HG03025 (cell line): ENCODE measurements around the gene TPP2.
A peak's percentile ranks its signal among the peaks of the same experiment; 100 is the strongest.

Source experiments
- ATAC-seq: cut with Tn5 transposase; IDR thresholded peaks from one replicate; pipeline ENCODE4 v1.9.1; 2021; ENCODE audit warnings: mild to moderate bottlenecking, moderate library complexity; ENCODE audit not compliant: unreplicated experiment, low FRiP score

The TPP2 gene

DNA sequence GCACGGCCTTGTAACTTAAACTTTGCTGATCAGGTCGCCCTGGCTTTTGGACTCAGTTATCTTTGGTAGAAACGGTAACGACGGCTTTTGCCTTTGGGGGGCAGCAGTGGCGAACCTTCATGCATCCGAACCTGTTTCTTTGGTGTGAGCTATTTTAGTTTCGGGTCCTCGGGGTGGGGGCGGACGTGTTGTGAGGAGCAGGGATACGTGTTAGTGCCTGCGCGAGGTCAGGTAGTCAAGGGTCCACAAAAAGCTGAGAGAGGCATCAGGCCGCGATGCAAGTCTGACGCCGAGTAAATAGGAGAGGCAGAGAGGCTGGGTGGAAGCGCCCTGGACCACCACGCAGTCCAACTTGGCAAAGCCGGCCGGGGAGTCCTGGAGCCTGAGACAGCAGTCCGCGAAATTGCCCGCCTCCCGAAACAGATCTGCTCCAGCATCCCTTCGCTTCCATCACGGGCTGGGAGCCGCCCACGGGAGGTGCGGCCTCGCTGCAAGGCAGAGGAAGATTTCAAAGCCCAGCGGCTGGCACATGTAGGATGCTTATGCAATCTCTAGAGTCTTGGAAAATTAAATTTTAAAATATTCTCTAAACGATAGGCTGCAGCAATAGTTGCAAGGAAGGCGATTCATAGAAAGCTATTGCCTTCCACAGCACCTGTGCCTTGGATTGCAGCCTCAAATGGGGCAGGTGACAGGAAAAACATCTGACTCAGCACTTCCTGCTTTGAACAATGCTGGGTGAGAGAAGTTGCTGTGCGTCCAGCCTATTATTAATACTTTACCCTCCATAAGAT, 4.6 kb upstream of the TPP2 start:
- peak; percentile 35 for ATAC-seq

DNA sequence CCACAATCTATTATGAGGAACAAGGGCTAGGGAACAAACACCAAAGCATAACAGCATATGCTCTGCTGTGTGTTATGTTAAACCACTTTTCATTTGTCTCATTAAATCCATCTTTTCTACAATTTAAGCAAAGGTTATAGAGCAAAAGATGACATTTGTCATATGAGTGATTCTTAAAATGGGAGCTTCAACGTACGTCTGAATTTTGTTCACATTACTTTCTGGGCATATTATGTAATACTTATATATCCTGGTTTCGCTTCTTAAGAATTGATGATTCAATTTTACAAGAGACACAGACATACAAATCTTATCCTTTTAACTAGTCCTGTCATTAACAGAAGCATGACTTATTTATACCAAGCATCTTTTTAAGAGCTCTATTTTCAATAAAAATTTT, 3.3 kb upstream of the TPP2 start:
- no peak for ATAC-seq

DNA sequence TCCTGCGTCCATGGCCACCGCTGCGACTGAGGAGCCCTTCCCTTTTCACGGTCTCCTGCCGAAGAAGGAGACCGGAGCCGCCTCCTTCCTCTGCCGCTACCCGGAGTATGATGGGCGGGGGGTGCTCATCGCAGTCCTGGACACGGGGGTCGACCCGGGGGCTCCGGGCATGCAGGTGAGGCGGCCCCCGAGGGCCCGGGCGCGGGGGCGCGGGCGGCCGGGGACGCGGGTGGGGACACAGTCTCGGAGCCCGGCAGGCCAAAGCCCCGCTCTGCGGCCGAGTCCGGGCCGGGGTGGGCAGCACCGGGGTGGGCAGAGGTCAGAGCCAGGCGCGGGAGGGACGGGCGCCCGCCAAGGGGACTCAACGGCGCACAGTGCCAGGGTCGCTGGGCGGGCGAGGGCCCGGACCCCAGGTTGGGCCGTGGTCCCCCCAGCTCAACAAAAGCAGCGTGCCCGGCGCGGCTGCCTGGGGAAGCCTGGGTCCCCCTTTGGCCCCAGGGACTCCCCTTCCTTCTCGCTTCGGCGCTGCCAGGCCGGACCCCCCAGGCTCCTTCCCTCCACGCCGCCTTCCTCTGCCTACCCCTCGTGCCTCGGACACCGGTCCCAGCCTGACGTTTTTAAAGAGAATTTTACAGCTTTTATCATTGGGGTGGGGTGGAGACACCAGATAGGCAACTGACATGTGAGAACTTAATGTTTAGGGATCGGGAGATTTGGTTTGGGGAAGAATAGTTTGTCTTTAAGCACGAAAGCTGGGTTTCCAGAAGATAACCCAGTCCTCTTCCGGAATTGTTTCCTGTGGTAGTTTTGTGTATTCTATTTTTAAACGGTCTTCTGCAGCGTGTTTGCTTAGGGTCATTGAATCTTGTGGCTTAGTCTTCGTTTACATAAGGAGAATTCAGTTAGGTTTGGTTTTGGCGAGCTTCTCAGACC, 509 bp downstream of the TPP2 start:
- peak; percentile 15 for ATAC-seq

DNA sequence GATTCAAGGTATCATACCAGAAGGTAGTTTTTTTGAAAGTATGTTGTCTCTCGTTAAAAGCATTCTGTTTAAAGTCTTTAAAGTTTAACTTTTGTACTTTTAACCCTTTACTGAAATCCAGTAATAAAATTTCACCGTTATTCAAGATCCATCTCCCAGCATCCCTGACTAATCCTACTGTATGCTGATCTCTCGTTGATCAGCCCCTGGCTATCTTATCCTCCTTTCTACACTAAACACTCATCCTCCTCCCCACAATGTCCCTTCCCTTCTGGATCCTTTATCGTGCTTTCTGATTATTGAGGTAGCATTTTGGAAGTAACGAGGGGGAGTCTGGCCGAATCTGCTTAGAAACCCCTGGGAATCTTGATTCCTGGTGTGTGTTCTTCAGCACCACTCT, 1.3 kb downstream of the TPP2 start:
- no peak for ATAC-seq

DNA sequence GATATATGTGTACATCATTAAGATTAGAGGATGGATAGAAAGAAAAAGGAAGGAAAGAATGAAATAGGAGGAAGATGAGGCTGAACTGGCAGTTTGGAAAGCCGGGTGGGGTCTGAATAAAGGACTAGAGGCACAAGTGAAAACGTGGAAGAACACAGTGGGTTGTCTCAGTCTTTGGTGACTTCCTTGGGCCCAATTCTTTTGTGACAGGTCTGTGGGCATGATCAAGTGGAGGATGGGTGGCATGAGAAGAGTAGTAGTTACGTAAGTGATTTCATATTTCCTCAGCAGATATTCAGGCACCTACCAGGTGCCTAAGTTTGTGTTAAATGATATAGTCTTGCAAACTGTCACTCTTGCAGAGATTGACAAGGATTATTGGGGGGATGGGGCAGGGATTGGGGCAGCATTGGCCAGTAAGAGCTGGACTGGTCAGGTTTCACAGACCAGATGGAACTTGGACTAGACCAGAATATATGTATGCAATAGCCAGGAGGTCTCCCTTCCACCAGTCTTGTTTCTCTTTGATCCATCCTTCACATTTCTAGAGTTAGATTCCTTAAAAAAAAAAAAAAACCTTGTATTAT, 2.7 kb downstream of the TPP2 start:
- ATAC-seq: no peak

DNA sequence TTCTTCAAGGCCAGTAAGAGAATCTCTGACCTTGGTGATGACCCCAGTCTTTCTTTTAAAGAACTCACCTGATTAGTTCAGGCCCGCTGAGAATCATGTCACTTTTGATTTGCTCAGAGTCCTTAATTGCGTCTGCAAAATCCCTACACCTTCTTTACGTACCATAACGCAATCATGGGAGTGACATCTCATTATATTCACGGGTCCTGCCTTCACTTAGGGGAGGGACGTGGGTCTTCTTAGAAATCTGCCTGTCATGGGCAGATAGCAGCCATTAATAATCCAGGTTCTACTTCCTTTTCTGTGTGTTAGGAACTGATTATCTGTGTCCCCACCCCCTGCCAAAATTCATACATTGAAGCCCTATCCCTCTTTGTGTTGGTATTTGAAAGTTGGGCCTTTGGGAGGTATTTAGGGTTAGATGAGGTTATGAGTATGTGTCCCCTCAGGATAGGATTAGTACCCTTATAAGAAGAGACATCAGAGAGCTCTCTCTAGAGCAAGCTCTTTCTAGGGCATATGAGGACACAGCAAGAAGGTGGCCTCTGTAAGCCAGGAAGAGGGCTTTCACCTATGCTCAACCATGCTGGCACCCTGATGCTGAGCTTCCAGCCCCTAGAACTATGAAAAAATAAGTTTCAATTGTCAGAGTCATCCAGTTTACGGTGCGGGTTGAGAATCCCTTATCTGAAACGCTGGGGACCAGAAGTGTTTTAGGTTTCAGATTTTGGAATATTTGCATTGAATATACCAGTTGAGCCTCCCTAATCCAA, 9.9 kb downstream of the TPP2 start:
- ATAC-seq: no peak

DNA sequence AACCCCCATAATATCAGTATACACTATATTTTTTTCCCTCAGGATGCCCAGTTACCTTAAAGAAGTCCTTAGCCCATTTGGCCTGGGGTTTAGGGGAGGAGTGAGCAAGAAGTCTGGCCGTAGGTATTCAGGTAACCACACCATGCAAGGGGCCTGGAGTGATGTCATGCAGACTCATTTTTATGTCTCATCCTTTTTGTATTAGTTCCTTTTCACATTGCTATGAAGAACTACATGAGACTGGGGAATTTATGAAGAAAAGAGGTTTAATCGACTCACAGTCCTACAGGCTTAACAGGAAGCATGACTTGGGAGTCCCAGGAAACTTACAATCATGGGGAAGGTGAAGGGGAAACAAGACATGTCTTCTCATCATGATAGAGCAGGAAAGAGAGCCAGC, 12.2 kb downstream of the TPP2 start:
- ATAC-seq: no peak

DNA sequence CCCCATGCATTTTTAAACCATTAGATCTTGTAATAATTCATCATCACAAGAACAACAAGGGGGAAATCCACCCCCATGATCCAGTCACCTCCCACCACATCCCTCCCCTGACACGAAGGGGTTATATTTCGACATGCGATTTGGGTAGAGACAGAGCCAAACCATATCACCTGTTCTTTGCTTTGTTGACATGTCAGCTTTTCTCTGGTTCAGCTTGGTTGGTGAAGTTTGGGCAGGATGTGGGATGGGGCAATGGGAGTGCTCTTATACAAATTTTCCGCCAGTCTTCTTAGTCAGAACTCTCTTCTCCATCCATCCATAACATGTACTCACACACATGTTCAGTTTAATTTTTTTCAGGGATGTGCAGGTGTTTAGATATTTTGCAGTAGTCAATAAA, 12.9 kb downstream of the TPP2 start:
- no peak for ATAC-seq

DNA sequence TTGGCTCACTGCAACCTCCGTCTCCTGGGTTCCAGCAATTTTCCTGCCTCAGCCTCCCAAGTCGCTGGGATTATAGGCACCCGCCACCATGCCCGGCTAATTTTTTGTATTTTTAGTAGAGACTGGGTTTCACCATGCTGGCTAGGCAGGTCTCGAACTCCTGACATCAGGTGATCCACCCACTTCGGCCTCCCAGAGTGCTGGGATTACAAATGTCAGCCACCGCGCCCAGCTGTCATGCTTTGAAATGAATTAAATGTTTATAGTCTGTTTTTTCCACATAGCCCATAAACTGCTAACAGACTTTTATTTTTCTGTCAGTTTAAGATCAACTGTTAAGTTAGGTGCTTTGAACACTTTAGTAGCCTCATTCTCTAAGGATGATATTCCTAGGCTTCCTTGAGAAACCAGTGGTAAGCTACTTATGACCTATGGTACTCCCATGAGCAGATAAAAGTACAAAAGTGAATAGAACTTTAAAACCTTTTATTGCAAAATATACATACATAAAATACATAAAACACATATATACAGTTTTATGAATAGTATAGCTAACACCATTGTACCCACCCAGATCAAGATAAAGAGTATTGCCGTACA, 13.6 kb downstream of the TPP2 start:
- no peak for ATAC-seq

DNA sequence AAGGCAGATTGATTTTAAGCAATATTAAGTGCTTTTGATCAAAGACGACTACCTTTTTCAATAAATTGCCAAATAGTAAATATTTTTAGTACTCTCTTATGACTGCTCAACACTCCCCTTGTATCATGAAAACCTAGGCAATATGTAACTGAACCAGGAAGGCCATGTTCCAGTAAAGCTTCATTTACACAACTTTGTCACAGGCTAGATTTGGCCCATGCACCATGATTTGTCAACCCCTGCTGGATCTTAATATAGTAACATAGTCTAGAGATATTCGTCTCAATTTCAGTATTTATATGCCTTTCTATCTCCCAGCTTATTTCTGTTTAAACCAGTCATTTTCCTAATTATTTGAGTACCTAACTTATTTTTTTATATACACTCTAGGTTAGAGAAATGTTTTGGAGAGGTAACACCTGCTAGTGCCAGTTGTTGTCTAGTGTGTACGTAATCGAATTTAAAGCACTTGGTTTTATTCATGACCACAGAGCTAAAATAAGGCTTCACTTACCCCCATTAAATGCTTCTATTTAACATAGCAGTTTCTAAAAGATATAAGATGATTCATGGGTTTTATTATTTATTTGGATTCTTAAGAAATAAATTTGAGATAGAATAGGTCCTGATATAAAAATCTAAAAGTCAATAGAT, 21.0 kb downstream of the TPP2 start:
- no peak for ATAC-seq

DNA sequence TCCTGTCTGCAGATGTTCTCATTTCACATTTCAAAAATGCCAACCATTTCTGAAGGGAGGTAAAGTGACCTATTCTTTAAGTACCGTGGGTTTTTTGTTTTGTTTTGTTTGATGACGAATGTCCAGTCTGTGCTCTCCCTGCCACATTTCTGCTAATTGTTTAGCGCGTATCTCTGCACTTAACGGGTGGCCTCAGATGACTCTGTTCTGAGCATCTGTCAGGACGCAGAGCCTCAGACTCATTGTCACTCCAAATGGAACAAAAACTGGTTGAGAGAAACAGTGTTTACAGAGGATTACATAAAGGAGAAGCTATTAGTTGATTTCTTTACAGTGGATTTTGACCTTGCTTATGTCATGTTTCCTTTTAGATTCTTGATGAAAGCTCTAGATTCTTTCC, 23.7 kb downstream of the TPP2 start:
- ATAC-seq: no peak

DNA sequence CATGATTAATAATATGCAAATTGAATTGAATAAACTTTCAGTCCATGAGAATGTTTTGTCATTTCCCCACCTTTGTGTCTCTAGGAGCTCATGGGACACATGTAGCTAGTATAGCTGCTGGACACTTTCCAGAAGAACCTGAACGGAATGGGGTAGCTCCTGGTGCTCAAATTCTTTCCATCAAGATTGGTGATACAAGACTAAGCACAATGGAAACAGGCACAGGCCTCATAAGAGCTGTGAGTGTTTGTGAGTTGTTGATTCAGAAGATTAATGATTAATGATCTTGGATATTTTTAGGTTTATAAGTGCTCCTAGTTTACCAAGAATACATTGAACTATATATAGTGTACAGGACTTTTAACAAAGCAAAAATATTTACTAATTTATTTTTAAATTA, 30.1 kb downstream of the TPP2 start:
- no peak for ATAC-seq

DNA sequence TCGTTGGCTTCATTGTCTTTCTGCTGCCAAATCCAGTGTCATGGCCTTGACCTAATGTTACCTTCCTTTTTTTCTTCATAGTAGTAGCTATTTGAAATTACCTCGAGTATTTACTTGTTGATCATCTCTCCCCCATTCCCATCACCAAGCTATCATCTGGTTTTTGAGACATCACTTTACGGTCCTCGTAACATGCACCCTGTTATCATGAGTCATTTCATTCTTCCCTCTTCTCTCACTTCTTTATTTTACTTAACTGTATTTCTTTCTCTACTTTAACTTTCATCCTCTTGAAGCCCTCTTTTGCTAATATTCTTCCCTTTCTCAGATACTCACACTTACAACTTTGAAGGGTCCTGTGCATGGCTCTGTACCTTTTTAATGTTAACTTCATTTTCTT, 31.8 kb downstream of the TPP2 start:
- no peak for ATAC-seq

DNA sequence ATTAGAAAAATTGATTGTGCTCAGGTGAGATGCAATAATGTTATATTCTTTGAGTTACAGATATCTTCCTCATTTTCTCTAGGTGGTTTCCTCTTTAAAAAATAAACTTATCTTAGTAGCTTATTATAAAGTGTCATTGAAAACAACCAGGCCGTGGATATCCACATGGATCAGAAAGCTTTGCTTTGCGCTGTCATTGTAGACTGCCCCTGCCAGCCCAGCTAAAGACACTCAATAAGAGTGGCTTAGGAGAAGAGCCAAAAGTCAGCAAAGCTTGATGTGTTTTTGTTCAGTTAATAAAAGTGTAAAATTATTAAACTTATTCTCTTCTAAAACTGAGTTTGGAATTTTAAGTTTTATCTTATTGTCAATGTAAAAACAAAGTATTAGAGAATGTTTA, 34.4 kb downstream of the TPP2 start:
- no peak for ATAC-seq

DNA sequence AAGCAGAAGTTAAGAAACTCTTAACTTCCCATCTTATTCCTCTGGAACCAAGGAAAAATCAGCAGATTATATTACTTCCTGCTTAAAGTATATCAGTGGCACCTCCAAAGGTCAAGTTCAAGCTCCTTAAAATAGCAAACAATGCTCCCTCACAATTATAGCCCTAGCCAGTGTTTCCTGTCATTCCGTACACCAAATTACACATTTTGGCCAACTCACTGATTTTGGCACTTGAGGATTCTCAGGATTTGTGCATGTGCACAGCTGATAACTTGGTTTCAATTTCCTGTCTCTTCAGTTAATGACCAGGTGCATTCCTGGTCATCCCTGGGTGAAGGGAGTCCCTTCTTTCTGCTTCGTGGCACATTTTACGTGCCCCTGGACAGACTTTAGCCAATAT, 42.0 kb downstream of the TPP2 start:
- no peak for ATAC-seq

DNA sequence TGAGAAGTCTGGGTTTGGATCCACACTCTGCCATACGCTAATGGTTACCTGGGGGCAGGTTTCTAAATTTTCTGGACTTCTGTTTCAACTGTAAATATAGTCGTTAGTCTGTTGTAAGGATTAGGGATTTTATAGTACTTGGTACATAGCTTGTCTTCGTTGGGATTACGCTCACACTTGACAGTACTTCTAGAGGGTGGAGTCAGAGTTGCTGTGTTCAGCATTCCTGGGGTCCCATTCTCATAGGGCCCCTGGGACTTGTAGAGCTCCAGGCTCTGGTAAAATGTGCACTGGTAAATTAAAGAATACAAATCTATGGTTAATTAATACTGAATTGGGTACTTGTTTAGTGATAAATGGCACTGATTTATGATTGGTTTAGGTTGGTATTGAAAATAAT, 45.2 kb downstream of the TPP2 start:
- no peak for ATAC-seq

DNA sequence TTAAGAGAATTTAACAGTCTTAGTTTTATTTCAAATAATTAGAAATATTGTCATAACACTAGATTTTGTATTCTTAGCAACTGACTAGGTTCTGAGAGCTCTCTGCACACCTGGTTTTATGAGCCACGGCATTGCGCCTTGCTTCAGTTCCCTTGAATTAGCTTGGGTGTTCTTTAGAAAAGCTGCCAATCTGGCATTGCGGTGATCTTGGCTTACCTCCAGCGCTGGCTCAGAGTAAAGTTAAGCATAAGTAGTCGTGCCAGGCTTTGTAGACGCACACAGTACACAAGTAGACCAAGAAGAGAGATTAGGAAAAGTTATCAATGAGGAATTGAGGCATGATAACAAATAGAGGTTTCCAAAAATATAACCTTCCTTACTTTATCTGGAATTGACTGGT, 45.7 kb downstream of the TPP2 start:
- no peak for ATAC-seq

DNA sequence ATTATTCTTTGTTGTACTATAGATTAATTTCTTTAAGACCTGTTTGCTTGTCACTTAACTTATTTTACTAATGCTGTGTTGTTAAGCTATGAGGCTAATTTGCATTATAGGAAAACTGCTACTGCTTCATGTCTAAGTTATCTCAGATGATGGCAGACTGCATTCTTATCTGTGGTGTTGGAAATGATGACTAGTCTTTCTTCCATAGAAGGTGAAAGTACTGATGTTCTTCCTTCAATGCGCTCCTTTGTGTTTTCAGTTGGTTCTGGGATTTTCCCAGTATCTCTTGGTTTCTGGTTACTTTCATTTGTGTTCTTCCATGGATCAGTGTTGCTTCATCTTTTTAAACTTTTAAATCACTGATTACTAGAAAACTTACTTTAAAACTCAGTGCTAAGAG, 46.9 kb downstream of the TPP2 start:
- ATAC-seq: no peak

DNA sequence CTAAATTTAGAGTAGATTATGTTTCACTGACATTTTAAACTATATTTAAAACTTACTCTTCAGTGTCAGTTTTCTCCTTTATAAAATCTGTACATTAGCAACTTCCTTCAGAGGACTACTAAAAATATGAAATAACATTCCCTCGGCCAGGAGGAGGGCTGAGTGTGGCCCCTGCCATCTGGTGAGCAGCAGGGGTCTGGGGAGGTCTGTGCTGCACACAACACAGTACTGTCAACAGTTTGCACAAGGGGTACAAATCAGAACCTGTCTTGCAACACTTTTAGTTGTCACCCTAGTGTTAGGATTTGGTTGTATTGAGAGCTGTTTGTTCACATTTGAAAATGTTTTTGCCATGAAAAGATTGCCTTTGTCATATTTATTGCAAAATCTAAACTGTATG, 48.9 kb downstream of the TPP2 start:
- no peak for ATAC-seq

DNA sequence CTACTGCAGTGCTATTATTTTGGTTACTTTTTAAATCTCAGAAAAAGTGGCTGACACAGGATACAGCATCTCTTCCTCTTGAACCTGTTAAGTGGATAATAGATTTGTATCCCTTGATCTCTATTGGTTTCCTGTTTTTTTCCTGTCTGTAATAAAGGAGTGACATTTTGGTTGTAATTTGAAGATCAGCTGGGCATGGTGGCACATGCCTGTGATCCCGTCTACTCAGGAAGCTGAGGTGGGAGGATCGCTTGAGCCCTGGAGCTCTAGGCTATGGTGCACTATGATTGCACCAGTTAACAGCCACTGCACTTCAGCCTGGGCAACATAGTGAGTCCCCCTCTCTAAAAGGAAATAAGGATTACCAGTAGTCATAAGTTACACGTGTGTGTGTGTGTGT, 51.3 kb downstream of the TPP2 start:
- no peak for ATAC-seq
